ENCODE measurements around the gene LSM4.

LSM4 gene

DNA sequence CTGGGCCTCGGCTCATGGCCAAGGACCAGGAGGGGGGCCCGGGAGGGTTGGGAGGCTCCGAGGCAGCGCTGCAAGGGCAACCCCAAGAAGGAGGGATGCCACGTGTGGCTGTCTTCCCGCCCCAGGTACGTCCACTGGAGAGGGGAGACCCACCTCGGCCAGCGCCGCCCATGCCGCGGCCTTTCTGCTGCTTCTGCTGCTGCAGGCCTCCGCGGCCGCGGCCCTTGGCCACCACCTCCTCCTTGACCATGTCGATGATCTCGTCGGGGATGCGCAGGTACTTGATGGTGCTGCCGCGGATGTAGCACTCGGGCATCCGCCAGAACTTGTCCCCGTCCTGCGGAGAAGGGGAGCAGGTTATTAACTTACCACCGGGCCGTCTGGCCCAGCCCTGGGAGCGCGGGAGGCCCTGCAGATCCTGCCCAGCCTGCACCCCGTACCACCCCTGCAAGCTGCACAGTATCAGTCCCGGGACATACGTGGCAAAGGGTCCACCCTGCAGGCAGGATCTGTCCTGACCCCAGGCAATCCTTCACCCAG, 13.3 kb downstream of the LSM4 start:
- no peak for DNase-seq

DNA sequence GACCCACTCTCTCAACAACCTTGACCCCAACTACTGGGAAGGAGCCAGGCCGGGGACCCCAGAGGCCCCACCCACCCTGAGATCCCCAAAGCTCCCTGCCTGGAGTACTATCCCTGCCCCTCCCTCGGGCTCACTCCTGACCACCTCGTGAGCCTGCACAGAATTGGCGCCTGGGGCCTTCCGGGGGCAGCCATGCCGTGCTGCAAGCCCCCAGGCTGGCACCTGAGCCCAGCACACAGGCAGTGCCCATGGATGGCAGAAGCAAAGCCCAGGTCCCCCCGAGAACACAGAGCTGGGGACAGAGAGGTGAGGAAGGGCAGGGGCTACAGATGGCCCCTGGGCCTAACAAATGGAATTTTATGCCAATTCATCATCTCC, 13.9 kb downstream of the LSM4 start:
- no peak for DNase-seq

DNA sequence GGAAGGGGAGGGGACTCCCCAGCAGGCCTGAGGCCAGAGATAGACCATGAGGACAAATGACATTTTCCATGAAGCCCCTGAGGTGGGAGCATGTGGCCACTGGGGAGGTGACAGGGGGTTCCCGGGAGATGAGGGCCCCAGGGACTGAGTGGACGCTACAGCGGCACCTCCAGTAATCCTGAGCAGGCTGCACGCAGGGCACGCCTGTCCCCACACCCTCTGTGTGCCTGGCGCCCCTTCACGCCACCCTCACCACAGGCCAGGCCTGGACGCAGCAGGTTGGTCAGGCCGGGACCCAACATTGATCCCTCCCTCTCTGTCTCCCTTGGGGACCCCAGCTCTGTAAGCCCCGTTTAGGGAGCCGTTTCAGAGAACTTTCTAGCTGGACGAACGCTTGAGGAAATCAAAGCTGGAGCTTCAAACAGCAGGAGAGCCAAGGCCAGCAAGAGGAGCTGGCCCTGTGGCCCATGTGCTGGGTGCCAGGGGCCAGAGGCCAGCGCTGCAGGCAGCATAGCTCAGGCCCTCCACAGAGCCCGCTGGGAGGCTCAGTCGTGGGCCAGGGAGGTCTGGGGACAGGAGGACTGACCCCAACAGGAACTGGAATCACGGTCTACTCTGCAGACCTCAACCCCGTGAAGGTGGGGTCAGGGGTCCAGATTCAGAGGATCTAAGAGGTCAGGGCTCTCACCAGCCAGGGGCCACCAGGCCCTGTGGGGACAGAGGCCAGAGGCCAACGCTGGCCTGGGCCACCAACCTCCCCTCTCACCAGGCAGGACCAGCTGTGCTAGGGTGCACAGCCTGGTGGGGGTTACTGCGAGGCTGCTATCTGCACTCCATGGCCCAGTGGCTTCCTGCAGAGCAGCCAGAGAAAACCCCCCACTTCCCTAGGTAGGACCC, 14.6 kb downstream of the LSM4 start:
- DNase-seq: no peak

DNA sequence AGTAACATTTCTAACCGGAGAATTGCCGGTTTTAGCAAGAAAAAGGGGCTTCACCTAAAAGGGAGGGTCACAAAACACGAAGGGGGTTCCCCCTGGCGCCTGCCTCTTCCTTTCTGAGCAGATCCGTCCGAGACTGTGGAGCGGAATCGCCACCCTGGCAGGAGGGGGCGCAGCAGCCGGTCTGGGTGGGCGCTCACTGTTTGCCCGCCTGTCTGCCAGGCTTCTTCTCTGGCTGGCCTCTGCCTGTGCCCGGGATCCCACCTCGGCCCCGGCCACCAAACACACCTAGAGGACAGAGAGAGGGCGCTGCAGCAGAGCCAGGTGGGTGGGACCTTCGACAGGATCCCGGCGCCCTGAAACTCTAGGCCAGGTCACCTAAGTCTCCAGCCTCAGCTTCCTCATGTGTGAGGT, 15.6 kb downstream of the LSM4 start:
- DNase-seq: no peak

DNA sequence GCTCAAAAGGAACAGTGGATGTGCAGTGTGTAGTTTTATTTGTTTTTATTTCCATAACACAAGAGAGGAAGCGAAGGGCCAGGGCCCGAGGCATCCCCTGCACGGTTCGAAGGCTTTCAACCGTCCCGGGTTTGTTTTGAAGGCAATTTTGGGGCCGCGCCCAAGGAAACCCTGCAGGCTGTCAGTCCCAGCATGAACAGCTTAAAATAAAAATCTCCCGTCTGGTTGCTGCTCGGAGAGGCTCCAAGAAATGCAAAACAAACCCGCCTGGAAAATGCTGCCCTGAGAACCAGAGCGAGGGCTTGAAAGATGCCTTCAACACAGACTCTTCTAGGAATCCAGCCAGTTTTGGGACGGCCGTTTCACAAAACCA, 16.0 kb downstream of the LSM4 start:
- DNase-seq: no peak

DNA sequence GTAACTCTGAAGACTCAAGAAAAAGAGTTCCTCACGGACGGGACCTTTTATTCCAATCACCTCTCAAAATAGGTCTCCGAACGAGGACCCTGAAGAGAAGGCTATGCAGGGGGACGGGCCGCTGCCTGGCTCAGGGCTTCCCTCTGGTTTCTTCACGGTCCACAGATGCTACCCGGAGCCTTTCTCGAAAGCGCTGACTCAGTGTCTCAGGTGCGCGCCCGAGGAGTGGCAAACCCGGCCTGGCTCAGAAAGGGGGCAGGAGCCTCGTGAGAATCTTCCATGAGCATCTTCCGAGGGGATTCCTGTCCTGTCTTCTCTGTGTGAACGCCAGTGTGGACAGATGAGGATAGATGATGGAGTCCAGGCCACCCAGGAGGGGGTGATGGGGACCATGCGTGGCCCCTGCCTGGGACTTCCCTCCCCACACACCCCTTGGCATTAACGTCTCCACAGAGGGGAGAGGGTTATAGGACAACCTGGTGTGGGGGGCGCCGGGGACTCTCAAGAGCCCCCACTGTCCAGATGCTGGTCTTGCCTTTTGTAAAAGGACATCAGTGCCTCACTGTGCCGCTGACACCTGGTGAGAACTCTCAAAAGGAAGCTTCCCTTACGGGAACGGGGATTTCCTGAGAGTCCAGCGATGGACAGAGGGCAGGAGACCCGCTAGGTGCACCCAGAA, 16.5 kb downstream of the LSM4 start:
- DNase-seq: no peak

DNA sequence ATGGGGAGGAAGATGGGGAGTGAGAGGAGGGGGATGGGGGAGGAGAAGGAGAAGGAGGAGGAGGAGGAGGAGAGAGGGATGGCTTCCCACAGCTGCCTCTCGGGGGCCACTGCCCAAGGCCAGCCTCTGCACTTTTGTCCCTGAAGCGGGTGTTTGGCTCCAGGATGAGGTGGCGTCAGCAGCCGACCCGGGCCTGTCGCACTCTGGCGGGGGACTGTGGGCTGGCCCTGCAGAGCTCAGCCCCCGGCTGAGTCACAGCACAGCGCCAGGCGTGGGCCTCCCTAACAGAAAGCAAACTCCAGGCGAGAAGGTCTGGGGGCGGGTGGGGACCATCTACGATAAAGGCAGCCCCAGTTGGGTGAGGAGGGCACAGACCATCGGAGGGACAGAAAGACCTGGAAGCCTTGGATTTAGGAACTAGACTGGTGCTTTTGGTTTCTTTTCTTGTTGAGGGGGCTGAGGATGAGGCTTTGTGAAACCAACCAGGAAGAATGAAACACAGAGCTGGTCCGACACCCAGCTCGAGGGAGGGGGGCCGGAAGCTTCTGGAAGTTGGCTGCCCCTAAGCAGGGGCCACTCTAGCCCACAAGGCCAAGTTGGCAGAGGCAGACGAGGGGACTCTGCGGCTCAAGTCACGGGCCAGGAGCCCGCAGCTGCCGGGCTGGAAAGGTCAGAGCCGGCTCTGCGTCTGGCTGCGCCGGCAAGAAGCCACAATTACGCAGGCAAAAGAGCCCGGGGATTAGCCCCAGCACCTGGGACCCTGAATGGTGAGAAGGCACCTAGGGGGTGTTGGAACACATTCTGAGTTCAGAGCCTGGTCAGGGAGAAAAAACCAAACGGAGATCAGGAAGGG, 18.2 kb downstream of the LSM4 start:
- peak; percentile 52 for DNase-seq

DNA sequence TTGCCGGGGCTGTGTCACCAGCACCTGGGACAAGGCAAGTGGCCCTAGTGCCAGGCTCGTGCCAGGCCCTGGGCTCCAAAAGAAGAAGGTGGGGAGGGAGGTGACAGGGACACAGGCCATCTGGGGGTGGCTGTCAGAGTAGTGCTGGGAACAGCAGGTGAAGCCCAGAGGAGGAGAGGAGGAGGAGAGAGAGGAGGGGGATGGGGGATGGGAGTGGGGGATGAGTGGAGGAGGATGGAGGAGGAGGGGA, 18.7 kb downstream of the LSM4 start:
- DNase-seq: no peak

DNA sequence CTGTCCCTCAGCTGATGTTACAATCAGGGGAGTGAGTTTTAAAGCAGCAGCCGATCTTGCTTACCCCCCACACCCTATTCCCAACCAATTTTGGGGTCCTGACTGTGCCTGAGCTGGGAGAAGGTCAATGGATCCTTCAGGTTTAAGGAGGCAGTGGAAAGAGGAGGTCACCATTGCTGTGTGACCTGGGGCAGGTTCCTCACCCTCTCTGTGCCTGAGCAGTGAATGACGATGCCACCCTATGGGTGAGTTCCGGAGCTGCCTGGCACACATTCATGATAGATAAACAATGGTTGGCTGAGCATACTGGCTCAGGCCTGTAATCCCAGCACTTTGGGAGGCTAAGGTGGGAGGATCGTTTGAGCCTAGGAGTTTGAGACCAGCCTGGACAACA, 21.2 kb downstream of the LSM4 start:
- DNase-seq: no peak

DNA sequence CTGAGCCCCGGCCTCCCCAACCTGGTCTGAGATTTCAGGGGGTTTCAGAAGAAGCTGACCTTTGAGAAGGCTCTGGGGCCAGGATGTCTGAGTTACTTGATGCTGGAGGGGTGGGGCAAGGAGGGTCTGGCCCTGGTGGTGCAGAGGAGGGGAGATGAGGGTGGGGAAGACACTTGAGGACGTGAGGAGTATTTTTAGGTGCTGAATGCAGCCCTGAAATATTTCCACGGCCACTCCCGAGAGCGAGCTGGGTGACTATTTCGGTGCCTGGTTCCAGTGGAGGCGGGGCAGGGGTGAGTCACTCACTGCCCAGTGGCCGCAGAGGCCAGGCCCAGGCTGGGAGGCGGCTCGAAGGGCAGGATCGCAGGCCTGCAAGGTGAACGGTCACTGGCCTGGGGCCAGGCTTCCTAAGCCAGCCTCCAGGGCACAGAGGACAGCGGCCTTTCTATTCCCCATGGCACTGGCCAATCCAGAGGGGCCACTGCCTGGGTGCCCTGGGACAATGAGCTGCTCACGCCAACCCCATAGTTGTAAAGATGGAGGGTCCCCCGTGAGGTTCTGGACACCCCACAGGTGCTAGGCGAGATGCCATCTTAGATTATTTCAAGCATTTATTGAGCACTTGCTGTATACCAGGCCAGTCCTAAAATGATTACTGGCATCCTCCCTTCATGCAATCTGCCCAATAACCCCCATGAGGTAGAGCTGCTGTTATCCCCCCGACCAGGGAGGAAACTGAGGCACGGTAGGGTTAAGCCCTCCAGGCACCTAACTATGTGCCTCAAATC, 21.8 kb downstream of the LSM4 start:
- DNase-seq: peak; percentile 47

DNA sequence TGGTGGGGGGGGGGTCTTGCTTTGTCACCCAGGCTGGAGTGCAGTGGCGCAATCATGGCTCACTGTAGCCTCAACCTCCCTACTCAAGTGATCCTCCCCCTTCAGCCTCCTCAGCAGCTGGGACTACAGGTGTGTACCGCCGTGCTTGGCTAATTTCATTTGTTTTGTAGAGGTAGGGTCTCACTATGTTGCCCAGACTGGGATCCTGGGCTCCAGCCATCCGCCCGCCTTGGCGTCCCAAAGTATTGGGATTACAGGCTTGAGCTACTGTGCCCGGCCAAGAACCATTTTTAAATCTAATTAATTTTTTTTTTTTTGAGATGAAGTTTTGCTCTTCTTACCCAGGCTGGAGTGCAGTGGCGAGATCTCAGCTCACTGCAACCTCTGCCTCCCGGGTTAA, 23.2 kb downstream of the LSM4 start:
- no peak for DNase-seq

DNA sequence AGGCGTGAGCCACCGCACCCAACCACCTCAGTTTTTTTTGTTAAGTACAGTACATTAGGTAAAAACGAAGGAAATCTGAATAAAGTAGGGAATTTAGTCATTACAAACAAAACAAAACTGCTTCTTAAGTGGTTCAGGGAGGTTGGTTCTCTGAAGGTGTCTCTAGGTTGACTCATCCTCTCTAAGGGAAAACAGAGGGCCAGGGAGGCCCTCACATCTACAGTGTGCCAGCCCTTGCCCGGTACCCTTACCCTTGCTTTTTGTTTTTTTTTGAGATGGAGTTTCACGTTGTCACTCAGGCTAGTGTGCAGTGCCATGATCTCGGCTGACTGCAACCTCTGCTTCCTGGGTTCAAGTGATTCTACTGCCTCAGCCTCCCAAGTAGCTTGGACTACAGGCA, 24.3 kb downstream of the LSM4 start:
- peak; percentile 38 for DNase-seq

DNA sequence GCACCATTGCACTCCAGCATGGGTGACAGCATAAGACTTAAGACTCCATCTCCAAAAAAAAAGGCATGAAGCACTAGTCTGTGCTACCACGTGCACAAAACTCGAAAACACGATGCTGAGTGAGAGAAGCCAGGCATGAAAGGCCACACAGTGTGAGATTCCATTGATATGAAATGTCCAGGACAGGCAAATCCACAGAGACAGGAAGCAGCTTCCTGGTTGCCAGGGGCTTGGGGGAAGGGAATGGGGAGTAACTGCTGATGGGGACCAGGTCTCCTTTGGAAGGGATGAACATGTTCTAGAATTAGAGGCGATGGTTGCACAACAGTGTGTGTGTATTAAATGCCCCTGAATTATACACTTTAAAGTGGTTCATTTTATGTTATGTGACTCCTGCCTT, 25.6 kb downstream of the LSM4 start:
- no peak for DNase-seq

DNA sequence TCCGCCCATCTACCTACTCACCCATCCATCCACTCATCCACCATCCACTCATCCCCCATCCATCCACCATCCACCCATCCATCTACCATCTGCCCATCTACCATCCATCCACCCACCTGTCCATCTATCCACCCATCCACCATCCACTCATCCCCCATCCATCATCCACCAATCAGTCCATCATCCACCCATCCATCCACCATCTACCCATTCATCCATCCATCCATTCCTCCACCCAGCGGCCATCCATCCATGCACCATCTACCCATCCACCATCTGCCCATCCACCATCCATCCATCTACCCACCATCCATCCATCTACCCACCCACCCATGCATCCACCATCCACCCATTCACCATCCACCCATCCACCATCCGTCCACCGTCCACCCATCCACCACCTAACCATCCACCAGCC, 27.8 kb downstream of the LSM4 start:
- DNase-seq: no peak

DNA sequence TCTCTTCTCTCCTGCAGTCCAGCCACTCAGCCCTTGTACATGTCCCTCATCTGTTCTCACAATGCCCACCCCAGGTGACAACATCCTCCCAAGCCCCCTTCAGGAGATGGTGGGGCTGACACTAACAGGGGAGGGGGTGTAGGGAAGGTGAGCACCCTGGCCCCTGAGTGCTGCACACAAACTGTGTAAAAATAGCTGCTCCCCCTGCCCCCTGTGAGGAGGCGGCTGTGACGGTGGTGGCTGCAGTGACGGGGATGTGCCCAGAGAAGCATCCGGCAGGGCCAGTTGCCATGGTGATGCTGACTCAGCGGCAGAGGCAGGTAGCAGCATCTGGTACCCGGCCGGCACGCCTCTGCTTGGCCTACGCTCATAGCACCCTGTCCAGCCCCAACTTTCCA, 28.4 kb downstream of the LSM4 start:
- no peak for DNase-seq

DNA sequence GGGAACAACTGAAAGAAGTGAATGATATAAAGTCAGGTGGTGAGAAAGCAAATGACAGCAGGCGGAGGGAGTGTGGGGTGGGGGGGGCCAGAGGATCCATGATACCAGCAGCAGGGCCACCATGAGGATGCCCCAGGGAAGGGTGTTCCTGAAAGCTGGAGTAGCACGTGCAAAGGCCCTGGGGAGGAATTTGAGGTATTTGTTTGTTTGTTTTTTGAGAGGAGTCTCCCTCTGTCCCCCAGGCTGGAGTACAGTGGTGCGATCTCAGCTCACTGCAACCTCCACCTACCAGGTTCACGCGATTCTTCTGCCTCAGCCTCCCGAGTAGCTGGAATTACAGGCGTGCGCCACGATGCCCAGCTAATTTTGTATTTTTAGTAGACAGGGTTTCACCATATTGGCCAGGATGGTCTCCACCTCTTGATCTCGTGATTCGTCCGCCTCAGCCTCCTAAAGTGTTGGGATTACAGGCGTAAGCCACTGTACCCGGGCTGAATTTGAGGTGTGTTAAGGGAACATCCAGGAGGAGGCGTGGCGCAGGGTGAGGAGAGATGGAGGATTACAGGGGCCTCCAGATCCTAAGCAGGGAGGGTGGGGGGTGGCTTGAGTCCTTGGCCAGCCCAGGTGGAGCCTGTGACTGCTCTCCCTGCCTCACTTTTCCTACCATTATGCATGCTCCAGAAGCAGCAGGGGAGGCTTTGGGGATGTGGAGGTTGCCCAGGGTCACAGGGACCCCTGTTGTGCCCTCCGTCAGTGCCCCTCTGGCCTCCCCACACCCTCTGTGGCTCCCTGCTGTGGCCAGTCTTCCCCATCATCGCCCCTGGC, 29.0 kb downstream of the LSM4 start:
- no peak for DNase-seq

DNA sequence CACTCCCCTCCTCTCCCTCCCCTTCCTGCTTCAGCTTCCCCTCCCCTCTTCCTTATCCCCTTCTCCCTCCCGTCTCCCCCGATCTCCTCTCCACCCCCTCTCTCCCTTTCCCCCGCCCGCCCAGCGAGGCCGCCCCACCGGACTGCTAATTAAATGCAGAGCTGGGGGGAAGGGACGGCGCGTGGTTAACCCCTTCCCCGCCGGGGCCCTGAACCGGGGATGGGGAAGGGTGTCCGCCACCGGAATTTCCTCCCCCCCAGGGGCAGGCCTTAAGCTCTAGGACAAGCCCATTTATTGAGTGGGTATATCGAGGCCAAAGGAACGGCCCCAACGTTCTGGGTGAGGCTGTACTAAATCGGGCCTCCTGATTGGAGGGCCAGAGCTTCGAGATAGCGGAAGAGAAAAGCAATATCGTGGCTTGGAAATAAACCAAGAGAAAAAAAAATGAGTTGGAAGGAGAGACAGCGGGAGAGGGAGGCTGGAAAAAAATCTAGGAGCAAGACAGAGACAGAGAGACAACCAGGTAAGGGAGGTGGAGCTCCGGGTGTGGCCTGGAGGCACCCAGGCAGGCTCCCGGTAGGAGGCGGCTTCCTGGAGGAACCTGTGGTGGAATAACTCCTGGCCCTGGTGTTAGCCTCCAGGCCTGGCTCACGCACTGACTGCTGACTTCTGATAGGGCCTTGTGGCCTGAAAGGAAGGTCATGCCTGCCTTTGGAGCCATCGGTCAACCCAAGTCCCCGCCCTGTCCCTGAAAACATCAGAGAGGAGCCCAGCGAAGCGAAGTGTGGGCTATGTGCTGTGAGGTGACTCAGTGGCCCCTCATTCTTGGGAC, 29.9 kb downstream of the LSM4 start:
- no peak for DNase-seq

DNA sequence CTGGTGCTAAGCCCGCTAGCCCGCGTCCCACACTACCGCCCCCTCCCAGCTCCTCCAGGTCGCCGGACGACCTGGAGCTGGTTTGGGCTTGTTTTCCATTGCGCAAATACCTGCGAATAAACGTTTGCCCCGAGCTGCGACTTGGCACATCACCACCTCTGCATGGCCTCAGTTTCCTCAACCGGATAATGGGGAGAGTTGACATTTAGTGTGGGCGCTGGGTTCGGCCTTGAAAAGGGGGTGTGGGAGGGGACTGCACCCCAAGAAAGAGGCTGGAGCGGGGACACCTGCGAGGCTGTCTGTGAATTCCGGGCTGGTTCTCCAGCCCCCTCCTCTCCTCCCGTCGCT, 30.4 kb downstream of the LSM4 start:
- DNase-seq: peak; percentile 8

DNA sequence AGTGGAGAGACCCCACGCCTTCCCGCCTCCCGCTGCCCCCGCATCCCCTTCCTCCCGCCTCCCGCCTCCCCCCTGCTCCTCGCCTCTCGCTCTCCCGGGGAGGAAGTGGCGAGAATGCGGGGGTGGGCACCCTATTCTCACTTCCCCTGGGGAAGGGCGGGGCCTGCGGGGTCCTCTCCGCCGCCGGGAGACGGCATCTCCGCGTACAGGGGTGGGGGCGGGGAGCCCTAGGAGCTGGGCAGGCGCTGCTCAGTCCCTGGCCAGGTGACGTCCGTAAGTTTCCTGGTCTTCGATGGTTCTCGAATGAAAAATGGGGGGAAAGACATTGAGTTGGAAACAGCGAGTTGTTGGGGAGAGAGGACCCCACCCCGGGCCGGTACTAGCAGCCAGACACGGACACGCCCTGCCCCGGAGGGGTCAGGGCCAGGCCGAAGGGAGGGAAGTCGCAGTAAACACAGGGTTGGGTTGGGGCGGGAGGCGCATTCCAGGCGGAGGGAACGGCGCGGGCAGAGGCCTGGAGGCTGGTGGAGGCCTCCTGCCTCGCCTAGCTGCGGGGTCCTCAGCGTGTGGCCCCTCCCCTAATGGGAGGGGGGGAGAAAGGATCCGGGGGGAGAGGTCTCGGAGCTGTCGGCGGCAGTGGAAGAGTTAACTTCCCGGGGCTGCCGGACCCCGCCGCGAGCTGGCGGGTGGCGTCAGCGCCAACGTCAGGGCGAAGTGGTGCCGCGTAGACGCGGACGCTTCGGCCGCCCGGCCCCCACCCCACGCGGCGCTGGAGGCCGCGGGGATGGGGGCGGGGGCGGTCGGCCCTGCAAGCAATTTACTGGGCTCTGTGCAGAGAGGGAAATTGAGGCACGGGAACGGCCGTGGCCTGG, 31.1 kb downstream of the LSM4 start:
- DNase-seq: peak; percentile 44

DNA sequence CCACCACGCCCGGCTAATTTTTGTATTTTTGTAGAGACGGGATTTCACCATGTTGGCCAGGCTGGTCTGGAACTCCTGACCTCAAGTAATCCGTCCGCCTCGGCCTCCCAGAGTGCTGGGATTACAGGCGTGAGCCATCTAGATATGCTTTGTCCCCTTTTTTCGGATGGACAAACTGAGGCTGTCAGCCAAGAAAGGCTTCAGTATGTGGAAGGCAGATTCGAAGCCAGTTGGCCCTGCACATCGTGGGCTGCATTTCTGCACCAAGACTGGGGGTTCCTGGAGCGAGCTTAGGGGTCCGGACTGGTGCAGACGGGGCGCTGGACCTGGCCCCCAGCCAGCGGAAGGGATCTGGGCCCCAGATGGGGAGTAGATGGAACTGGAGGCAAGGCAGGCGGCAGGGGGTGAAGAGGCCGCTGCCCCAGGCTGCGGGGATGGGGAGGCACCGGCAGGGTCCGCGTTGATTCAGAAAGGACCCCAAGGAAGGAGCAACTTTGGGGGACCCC, 31.8 kb downstream of the LSM4 start:
- no peak for DNase-seq
